Stimulated activated CD4-positive, alpha-beta T cell treated with anti-CD3 and anti-CD28 coated beads, TNF-alpha, amount 100 ng/mL, for 4 hours (primary cell): Measurements from ENCODE around the gene PDE3B.
"Not testable (repeated sequence)": the region's sequence is repeated elsewhere in the genome, so short reads cannot be mapped to it uniquely, and the experiment has no call there.

Source experiments
- DNase-seq, 3 experiments: peaks; one replicate each; pipeline ENCODE4 v3.0.0-alpha.2; 2020; ENCODE audit warnings: low read depth in 3 of 3

The PDE3B gene

GRCh38 chr11:14883683-14884082 lies 240.1 kb downstream of the PDE3B start:
- not testable (repeated sequence) for DNase-seq

GRCh38 chr11:14884667-14885273 lies 241.2 kb downstream of the PDE3B start:
- no peak for DNase-seq

DNA sequence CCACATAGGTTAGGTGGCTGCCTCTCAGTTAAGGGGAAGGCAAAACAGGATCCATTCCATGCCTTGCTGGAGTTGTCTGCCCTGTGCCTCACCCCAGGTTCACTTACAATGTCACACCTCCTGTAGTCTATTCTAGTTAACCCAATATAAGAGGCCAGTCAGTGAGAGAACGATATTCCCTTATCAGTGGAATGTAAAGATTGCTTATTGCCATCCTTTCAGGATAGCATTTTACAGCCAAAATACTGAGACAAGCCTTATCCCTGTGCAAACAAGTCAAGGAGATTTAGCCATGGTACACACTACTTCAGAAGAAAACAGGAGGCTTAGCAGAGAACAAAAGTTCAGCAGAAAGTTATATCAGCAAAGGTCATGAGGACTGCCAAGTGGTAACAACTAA lies 242.9 kb downstream of the PDE3B start:
- DNase-seq, result no peak

- DNase-seq, result peak; percentile 68 to 81 (median 75)
Observed at GRCh38 chr11:14891143-14892035, 247.8 kb downstream of the PDE3B start.

DNA sequence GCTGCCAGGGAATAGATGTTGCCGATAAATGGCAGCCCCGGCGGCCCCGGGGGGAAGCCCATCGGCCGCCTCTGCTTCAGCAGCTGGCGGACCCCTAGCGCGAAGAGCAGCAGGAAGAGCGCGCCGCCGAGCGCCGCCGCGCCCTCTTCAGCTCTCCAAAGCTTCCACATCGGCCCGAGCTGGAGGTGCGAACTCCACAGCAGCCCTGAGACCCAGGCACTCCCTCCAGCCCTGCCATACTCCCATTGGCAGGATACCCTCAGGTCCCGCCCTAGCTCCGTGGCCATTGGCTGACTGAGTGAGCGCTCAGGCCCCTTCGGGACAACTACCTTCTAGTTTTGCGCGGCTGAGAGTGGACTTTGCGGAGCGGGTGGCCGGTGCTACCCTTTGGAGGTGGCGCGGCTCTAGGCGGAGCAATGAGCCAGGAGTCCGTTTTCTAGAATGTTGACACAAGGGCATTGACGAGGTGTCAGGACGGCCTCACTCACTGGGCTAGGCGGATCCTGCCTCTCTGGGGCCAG lies 248.5 kb downstream of the PDE3B start, which contains the start of gene CYP2R1:
Gene CYP2R1, minus strand, starts transcription at position 196 of the 521 bp plus-strand sequence. Its CDS starts 26 bp downstream, at position 170.
- peak; percentile 76 to 83 (median 82) for DNase-seq

DNA sequence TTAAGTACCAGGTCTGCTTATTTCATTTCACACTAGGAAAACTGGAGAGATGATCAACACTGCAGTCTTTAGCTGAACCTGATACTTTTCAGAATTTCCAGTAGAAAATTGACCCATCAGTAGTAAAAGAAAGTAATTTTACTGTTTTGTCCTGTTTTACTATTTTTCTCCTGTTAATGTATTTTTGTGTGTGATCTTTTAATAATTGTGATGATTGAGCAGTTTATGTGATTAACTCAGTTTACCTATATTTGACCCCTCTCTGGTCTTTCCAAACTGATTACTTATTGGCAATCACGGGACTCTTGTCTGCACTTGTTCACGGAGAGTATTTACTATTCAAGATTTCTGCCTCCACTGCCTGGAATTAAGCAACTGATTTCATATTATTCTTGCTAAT lies 249.0 kb downstream of the PDE3B start:
- no peak for DNase-seq

DNA sequence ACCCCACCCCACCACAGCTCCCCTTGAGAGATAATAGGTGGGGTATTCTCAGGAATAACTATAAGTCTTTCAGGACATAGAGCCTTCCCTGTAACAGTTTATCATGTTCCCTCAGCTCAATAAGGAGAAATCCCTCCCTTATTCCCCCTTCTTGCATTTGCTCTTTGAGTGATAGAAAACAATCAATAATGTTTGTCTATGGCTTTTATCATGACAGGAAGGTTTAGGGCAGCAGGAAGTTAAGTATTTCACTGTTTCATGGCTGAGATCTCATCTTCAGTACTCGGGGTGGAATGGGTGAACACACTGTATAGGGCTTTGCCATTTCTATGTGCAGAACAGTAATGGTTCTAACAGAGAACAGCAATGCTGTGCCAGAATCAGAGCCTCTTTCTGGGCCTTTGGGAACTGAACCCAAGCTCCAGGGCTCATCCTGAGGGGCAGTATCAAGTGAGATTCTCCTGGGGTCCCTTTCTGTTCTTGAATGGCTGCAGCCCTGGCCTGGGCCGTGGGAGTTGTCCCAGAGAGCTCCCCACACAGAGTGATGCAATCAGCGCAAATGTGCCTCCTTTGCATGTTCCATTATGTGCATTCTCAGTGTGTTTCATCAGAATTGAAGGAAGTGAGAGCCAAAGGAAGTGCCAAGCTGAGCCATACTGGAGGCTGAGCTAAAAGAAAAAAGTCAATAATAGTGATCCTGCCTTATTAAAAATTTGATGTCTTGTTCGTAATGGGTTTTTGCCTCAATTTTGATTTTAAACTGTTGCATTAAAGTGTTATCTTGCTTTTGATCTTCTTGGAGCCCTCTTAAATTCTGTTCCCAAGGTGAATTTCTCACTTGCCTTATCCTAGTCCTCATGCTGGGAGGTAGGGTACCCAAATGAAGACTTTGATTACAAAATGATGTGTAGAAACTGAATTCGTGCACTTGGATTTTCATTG lies 251.3 kb downstream of the PDE3B start:
- DNase-seq, result no peak

- DNase-seq, result no peak
Observed at GRCh38 chr11:14898355-14898754, 254.8 kb downstream of the PDE3B start.

GRCh38 chr11:14898906-14899305 lies 255.3 kb downstream of the PDE3B start:
- no peak for DNase-seq

GRCh38 chr11:14902650-14903350 lies 259.2 kb downstream of the PDE3B start:
- DNase-seq, result no peak

DNA sequence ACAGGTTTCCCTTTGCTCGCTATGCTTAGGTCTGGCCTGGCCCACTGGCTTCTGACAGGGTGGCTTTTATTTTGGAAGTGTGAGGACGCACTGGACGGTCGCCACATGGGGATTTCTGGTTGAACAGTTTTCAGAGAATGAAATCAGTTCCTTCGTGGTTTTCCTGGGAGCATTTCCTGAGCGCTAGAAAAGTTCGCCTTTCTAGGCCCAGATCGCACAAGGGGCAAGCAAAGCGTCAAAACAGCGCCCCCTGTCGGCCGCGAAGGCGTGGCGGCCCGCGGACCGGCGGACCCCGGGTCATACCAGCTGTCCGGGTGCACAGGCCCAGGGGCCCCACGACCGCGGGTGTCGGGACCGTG lies 261.1 kb downstream of the PDE3B start:
- peak; percentile 62 to 79 (median 69) for DNase-seq

GRCh38 chr11:14905104-14906033 lies 261.8 kb downstream of the PDE3B start:
- DNase-seq, result peak in 1 of 3 experiments; percentile 31

- DNase-seq, result no peak
Observed at GRCh38 chr11:14906578-14906977, 263.0 kb downstream of the PDE3B start.

DNA sequence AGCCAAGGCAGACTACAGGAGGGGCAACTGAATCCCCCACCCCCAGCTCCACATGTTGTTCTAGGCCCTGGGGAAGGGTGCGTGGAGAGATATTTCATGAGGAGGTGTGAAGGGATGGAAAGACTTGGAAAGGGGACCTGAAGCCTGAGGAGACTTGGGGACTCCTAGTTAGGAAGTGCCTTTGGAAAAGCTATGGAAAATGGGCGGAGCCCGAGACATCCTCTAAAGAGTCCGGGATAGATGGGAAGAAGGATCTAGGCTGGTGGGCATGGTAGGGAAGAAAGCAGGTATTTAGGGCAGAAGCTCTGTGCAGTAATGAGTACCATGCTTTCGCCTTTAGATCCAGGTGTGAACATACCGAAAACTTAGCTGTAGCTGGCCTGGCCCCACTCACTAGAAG lies 263.4 kb downstream of the PDE3B start:
- DNase-seq, result no peak

GRCh38 chr11:14907411-14908213 lies 264.0 kb downstream of the PDE3B start:
- DNase-seq, result peak; percentile 72 to 79 (median 74)

- no peak for DNase-seq
Observed at GRCh38 chr11:14908214-14908880, 264.7 kb downstream of the PDE3B start.

- DNase-seq, result no peak
Observed at GRCh38 chr11:14914536-14914935, 270.9 kb downstream of the PDE3B start.

GRCh38 chr11:14916403-14916802 lies 272.8 kb downstream of the PDE3B start:
- DNase-seq, result no peak
